Tibial artery (tissue), 4 donors: ENCODE measurements around the gene DCANP1.

Source experiments
- DNase-seq, 2 donors: peaks; one replicate each; pipeline ENCODE4 v3.0.0-alpha.2; 2019
- H3K27ac ChIP-seq, 2 donors: fragments of 200-600 bp; sonication (generic) in 1 of 2; 1 replicate in 1 of 2; 2 replicates in 1 of 2; pipeline ENCODE4 v1.5.1; 2018 to 2019; ENCODE audit warnings: mild to moderate bottlenecking in 1 of 2
- H3K27me3 ChIP-seq, 2 donors: fragments of 200-600 bp; sonication (generic) in 1 of 2; one replicate each; pipeline versions ENCODE4 v1.5.1 to v1.6.0; 2016 to 2019
- H3K36me3 ChIP-seq, 3 donors: fragments of 200-600 bp; sonication (generic) in 2 of 3; one replicate each; pipeline ENCODE4 v1.5.1; 2016 to 2019; ENCODE audit warnings: mild to moderate bottlenecking in 2 of 3
- H3K4me1 ChIP-seq, 4 donors: fragments of 200-600 bp; sonication (generic) in 2 of 4; 1 replicate in 3 of 4; 2 replicates in 1 of 4; pipeline ENCODE4 v1.5.1; 2016 to 2019
- H3K4me3 ChIP-seq, 2 donors: fragments of 200-600 bp; sonication (generic) in 1 of 2; 1 replicate in 1 of 2; 2 replicates in 1 of 2; pipeline ENCODE4 v1.5.1; 2018 to 2019; ENCODE audit warnings: mild to moderate bottlenecking in 2 of 2
- H3K9me3 ChIP-seq, 3 donors: fragments of 200-600 bp; sonication (generic) in 1 of 3; one replicate each; pipeline ENCODE4 v1.5.1; 2016 to 2019
- CTCF ChIP-seq, 2 experiments: fragments of 200-600 bp in 1 of 2; fragments of 450-650 bp in 1 of 2; IDR thresholded peaks; one replicate each; pipeline ENCODE4 v1.5.1; 2017 to 2019; ENCODE audit warnings: antibody characterized with exemption in 2 of 2, mild to moderate bottlenecking in 1 of 2, moderate library complexity in 1 of 2
- intact Hi-C: fragments of 100-400 bp; cut with DNase I; formaldehyde crosslinking; loops from one replicate; pipeline ENCODE4 v1.15.0; 2023; ENCODE audit warnings: low total_unique reads

The DCANP1 gene

GRCh38 chr5:135465391-135466122, 18.4 kb upstream of the DCANP1 start:
- no peak for TF ChIP-seq CTCF (IDR thresholded peaks at IDR 0.05)
- no peak overlapping the region for H3K27ac ChIP-seq
- H3K27me3 ChIP-seq: peaks cover 0 to 40% of the 10 kb centered on the region in 2 donors
- DNase-seq: peak in 1 of 2 donors; percentile 50
- peaks cover 0 to 9% (median 6%) of the 10 kb centered on the region in 4 donors for H3K4me1 ChIP-seq
- no peaks in the 10 kb centered on the region for H3K9me3 ChIP-seq
- intact Hi-C loops: loop anchor here (2.0 kb wide), 1 partner anchor 85 kb away; no protein-coding TSS in a partner anchor
- no peak overlapping the region for H3K4me3 ChIP-seq
- H3K36me3 ChIP-seq: no peaks in the 10 kb centered on the region

- peak; percentile 17 to 33 for TF ChIP-seq CTCF (IDR thresholded peaks at IDR 0.05)
- Histone ChIP-seq H3K27me3 (peaks cover 0 to 27% of the 10 kb centered on the region in 2 donors), H3K27ac (no peak overlapping the region), H3K4me3 (no peak overlapping the region), H3K9me3 (no peaks in the 10 kb centered on the region), H3K36me3 (no peaks in the 10 kb centered on the region), H3K4me1 (peaks cover 0 to 33% (median 22%) of the 10 kb centered on the region in 4 donors)
- intact Hi-C loops: no loop called here
- DNase-seq: peak in 1 of 2 donors; percentile 41
Measured at GRCh38 chr5:135462304-135462703, 15.2 kb upstream of the DCANP1 start.

- Histone ChIP-seq H3K27ac (no peak overlapping the region), H3K4me3 (no peak overlapping the region), H3K27me3 (peaks cover 0 to 20% of the 10 kb centered on the region in 2 donors), H3K9me3 (no peaks in the 10 kb centered on the region), H3K4me1 (peaks cover 0 to 33% (median 22%) of the 10 kb centered on the region in 4 donors), H3K36me3 (no peaks in the 10 kb centered on the region)
- peak in 1 of 2 donors; percentile 40 for DNase-seq
- no peak for TF ChIP-seq CTCF (IDR thresholded peaks at IDR 0.05)
- intact Hi-C loops: no loop called here
Measured at GRCh38 chr5:135461481-135462151, 14.5 kb upstream of the DCANP1 start.

GRCh38 chr5:135460246-135461033, 13.3 kb upstream of the DCANP1 start:
- Histone ChIP-seq H3K4me3 (no peak overlapping the region), H3K4me1 (peaks cover 0 to 33% (median 17%) of the 10 kb centered on the region in 4 donors), H3K27me3 (peaks cover 0 to 13% of the 10 kb centered on the region in 2 donors), H3K36me3 (no peaks in the 10 kb centered on the region), H3K27ac (no peak overlapping the region), H3K9me3 (no peaks in the 10 kb centered on the region)
- intact Hi-C loops: no loop called here
- DNase-seq: peak in 1 of 2 donors; percentile 28
- no peak for TF ChIP-seq CTCF (IDR thresholded peaks at IDR 0.05)

- Histone ChIP-seq H3K9me3 (no peaks in the 10 kb centered on the region), H3K27me3 (peaks cover 0 to 8% of the 10 kb centered on the region in 2 donors), H3K4me3 (no peak overlapping the region), H3K36me3 (no peaks in the 10 kb centered on the region), H3K4me1 (peaks cover 0 to 33% (median 17%) of the 10 kb centered on the region in 4 donors), H3K27ac (no peak overlapping the region)
- DNase-seq: peak in 1 of 2 donors; percentile 72
- TF ChIP-seq CTCF (IDR thresholded peaks at IDR 0.05): no peak
- intact Hi-C loops: no loop called here
Measured at GRCh38 chr5:135458921-135459331, 11.8 kb upstream of the DCANP1 start.
